Stimulated activated naive CD8-positive, alpha-beta T cell treated with anti-CD3 and anti-CD28 coated beads, Interleukin-15, amount 100 ng/mL, for 72 hours (primary cell): Measurements from ENCODE around the gene ZNF831.

Experiments
- ATAC-seq: fragments of 150-1000 bp; cut with Tn5 transposase; 2 replicates; pipeline ENCODE4 v1.10.0; 2021; ENCODE audit warnings: mild to moderate bottlenecking, moderate library complexity
- DNase-seq, 2 donors: peaks; one replicate each; pipeline ENCODE4 v3.0.0; 2021 to 2022
- H3K27ac Mint-ChIP-seq, 2 donors: one replicate each; pipeline ENCODE4 v1.8.0; 2022; ENCODE audit warnings: mild to moderate bottlenecking in 2 of 2, mixed read lengths in 2 of 2, moderate library complexity in 2 of 2
- H3K27me3 Mint-ChIP-seq: one replicate; pipeline ENCODE4 v1.8.0; 2022; ENCODE audit warnings: mixed read lengths
- H3K4me1 Mint-ChIP-seq: one replicate; pipeline ENCODE4 v1.8.0; 2022; ENCODE audit warnings: mild to moderate bottlenecking, mixed read lengths
- H3K4me3 Mint-ChIP-seq, 2 donors: one replicate each; pipeline ENCODE4 v1.8.0; 2022; ENCODE audit warnings: mild to moderate bottlenecking in 2 of 2, mixed read lengths in 2 of 2, moderate library complexity in 1 of 2
- H3K9me3 Mint-ChIP-seq, 2 donors: one replicate each; pipeline ENCODE4 v1.8.0; 2022; ENCODE audit warnings: mixed read lengths in 2 of 2

Gene ZNF831

GRCh38 chr20:59194023-59194935 lies 30.7 kb downstream of the ZNF831 start:
- no peak for DNase-seq
- Mint-ChIP-seq H3K9me3 (no peaks in the 10 kb centered on the region), H3K4me3 (no peak overlapping the region), H3K4me1 (peaks cover 16% of the 10 kb centered on the region), H3K27ac (peak overlapping the region in 1 of 2 donors; percentile 42), H3K27me3 (no peaks in the 10 kb centered on the region)
- ATAC-seq: no peak

- Mint-ChIP-seq H3K9me3 (peaks cover 8 to 9% of the 10 kb centered on the region in 2 donors), H3K27me3 (no peaks in the 10 kb centered on the region), H3K4me1 (peaks cover 16% of the 10 kb centered on the region), H3K4me3 (no peak overlapping the region), H3K27ac (no peak overlapping the region)
- no peak for DNase-seq
- no peak for ATAC-seq
Observed at GRCh38 chr20:59195316-59195993, 31.8 kb downstream of the ZNF831 start.

GRCh38 chr20:59204165-59204894 lies 40.7 kb downstream of the ZNF831 start:
- DNase-seq (no peak), ATAC-seq (no peak)
- no peak overlapping the region for H3K4me3 Mint-ChIP-seq
- H3K9me3 Mint-ChIP-seq: peaks cover 8 to 13% of the 10 kb centered on the region in 2 donors
- H3K27ac Mint-ChIP-seq: no peak overlapping the region
- peaks cover 33% of the 10 kb centered on the region for H3K4me1 Mint-ChIP-seq
- no peaks in the 10 kb centered on the region for H3K27me3 Mint-ChIP-seq

- peaks cover 33% of the 10 kb centered on the region for H3K4me1 Mint-ChIP-seq
- H3K27me3 Mint-ChIP-seq: no peaks in the 10 kb centered on the region
- DNase-seq: no peak
- no peak overlapping the region for H3K27ac Mint-ChIP-seq
- H3K9me3 Mint-ChIP-seq: peaks cover 2 to 8% of the 10 kb centered on the region in 2 donors
- no peak for ATAC-seq
- no peak overlapping the region for H3K4me3 Mint-ChIP-seq
Observed at GRCh38 chr20:59205044-59205443, 41.4 kb downstream of the ZNF831 start.

GRCh38 chr20:59207235-59207634 lies 43.6 kb downstream of the ZNF831 start:
- Mint-ChIP-seq H3K27ac (peak overlapping the region; percentile 42 to 69), H3K4me1 (peaks cover 39% of the 10 kb centered on the region), H3K9me3 (no peaks in the 10 kb centered on the region), H3K27me3 (no peaks in the 10 kb centered on the region), H3K4me3 (no peak overlapping the region)
- DNase-seq: no peak
- no peak for ATAC-seq

- peaks cover 39% of the 10 kb centered on the region for H3K4me1 Mint-ChIP-seq
- DNase-seq (peak; percentile 69 to 78), ATAC-seq (peak; percentile 98)
- no peaks in the 10 kb centered on the region for H3K9me3 Mint-ChIP-seq
- peak overlapping the region in 1 of 2 donors; percentile 32 for H3K4me3 Mint-ChIP-seq
- no peaks in the 10 kb centered on the region for H3K27me3 Mint-ChIP-seq
- peak overlapping the region in 1 of 2 donors; percentile 78 for H3K27ac Mint-ChIP-seq
Observed at GRCh38 chr20:59207742-59208357, 44.2 kb downstream of the ZNF831 start.

GRCh38 chr20:59210186-59210585 lies 46.6 kb downstream of the ZNF831 start:
- ATAC-seq (no peak), DNase-seq (no peak)
- H3K4me1 Mint-ChIP-seq: peaks cover 28% of the 10 kb centered on the region
- no peak overlapping the region for H3K27ac Mint-ChIP-seq
- H3K4me3 Mint-ChIP-seq: no peak overlapping the region
- no peaks in the 10 kb centered on the region for H3K9me3 Mint-ChIP-seq
- no peaks in the 10 kb centered on the region for H3K27me3 Mint-ChIP-seq

- peaks cover 22% of the 10 kb centered on the region for H3K4me1 Mint-ChIP-seq
Observed at GRCh38 chr20:59211208-59211765, 47.7 kb downstream of the ZNF831 start.

GRCh38 chr20:59214073-59214472 lies 50.5 kb downstream of the ZNF831 start:
- Mint-ChIP-seq H3K9me3 (no peaks in the 10 kb centered on the region), H3K4me1 (peaks cover 6% of the 10 kb centered on the region), H3K4me3 (no peak overlapping the region), H3K27ac (no peak overlapping the region), H3K27me3 (no peaks in the 10 kb centered on the region)
- ATAC-seq: no peak
- no peak for DNase-seq

More at GRCh38 chr20:59211208-59211765, 47.7 kb downstream of the ZNF831 start:
- Mint-ChIP-seq H3K4me3 (no peak overlapping the region), H3K9me3 (no peaks in the 10 kb centered on the region), H3K27me3 (no peaks in the 10 kb centered on the region), H3K27ac (peak overlapping the region in 1 of 2 donors; percentile 74)
- ATAC-seq: no peak
- no peak for DNase-seq

- ATAC-seq: no peak
- DNase-seq: no peak
- Mint-ChIP-seq H3K4me3 (no peak overlapping the region), H3K27ac (no peak overlapping the region), H3K27me3 (no peaks in the 10 kb centered on the region), H3K9me3 (no peaks in the 10 kb centered on the region), H3K4me1 (peaks cover 7% of the 10 kb centered on the region)
Observed at GRCh38 chr20:59214606-59215547, 51.3 kb downstream of the ZNF831 start.

- Mint-ChIP-seq H3K27me3 (no peaks in the 10 kb centered on the region), H3K9me3 (no peaks in the 10 kb centered on the region), H3K27ac (no peak overlapping the region), H3K4me1 (peaks cover 25% of the 10 kb centered on the region), H3K4me3 (no peak overlapping the region)
- DNase-seq (no peak), ATAC-seq (no peak)
Observed at GRCh38 chr20:59217173-59217572, 53.6 kb downstream of the ZNF831 start.

- H3K27me3 Mint-ChIP-seq: no peaks in the 10 kb centered on the region
- ATAC-seq (no peak), DNase-seq (no peak)
- no peaks in the 10 kb centered on the region for H3K9me3 Mint-ChIP-seq
- peak overlapping the region in 1 of 2 donors; percentile 31 for H3K27ac Mint-ChIP-seq
- peaks cover 31% of the 10 kb centered on the region for H3K4me1 Mint-ChIP-seq
- H3K4me3 Mint-ChIP-seq: no peak overlapping the region
Observed at GRCh38 chr20:59217794-59218280, 54.2 kb downstream of the ZNF831 start.

GRCh38 chr20:59219211-59219610 lies 55.6 kb downstream of the ZNF831 start:
- no peak for DNase-seq
- Mint-ChIP-seq H3K9me3 (no peaks in the 10 kb centered on the region), H3K27me3 (no peaks in the 10 kb centered on the region), H3K4me3 (no peak overlapping the region), H3K27ac (no peak overlapping the region), H3K4me1 (peaks cover 44% of the 10 kb centered on the region)
- ATAC-seq: no peak

- H3K27me3 Mint-ChIP-seq: no peaks in the 10 kb centered on the region
- H3K27ac Mint-ChIP-seq: no peak overlapping the region
- H3K9me3 Mint-ChIP-seq: no peaks in the 10 kb centered on the region
- H3K4me1 Mint-ChIP-seq: peaks cover 44% of the 10 kb centered on the region
- no peak for ATAC-seq
- DNase-seq: no peak
- no peak overlapping the region for H3K4me3 Mint-ChIP-seq
Observed at GRCh38 chr20:59220161-59220560, 56.5 kb downstream of the ZNF831 start.
